HCT116 (cell line): ENCODE measurements around the gene SH3YL1. TPM values are rescaled to one million over a fixed set of nuclear protein-coding genes. Genes with fewer than 3 reads are reported as not detected.

Experiments used
- ATAC-seq: fragments of 200-7000 bp; cut with Tn5 transposase; 2 replicates; pipeline ENCODE4 v1.9.1; 2020; ENCODE audit warnings: mild to moderate bottlenecking, moderate library complexity
- BruUV-seq: library from RNA; stranded (reverse); fragments of 400-500 nt; replicated peaks from 2 replicates; lab custom pipeline; 2021; lab: Mats Ljungman, UMichigan
- CTCF ChIA-PET: fragments of 300-600 bp; sonication (Branson Sonifier 250); formaldehyde crosslinking; loops from one replicate; lab custom pipeline; 2021; ENCODE audit warnings: antibody characterized with exemption; lab: Charles Lee
- POLR2A ChIA-PET: fragments of 300-600, 350-600 bp; sonication (Branson Sonifier 250); formaldehyde crosslinking; loops from one replicate; lab custom pipeline; 2021; ENCODE audit warnings: antibody characterized with exemption; lab: Charles Lee
- RAD21 ChIA-PET, 2 experiments: fragments of 300-600 bp; sonication (Branson Sonifier 250); formaldehyde crosslinking; loops; one replicate each; lab custom pipeline; 2023; ENCODE audit warnings: low total read pairs in 2 of 2; ENCODE audit not compliant: uncharacterized antibody in 2 of 2, unreplicated experiment in 2 of 2, low non-redundant PET in 1 of 2; lab: Charles Lee
- DNase-seq: peaks from one replicate; pipeline ENCODE4 v3.0.0-alpha.2; 2010; ENCODE audit warnings: low read depth, low spot score
- H2AFZ ChIP-seq: fragments of 200-600 bp; shearing (Covaris generic), sonication (generic); 2 replicates; pipeline ENCODE4 v1.6.1; 2017; ENCODE audit warnings: low read depth, mixed run types, mixed read lengths, antibody characterized with exemption, low read length; ENCODE audit not compliant: poor library complexity, severe bottlenecking
- H3K27ac ChIP-seq: 2 replicates; pipeline ENCODE4 v1.5.1; 2012; ENCODE audit warnings: low read depth, low read length
- H3K27me3 ChIP-seq: fragments of 200-600 bp; sonication (generic); 2 replicates; pipeline ENCODE4 v1.6.1; 2016; ENCODE audit warnings: mixed run types, low read length, mixed read lengths; ENCODE audit not compliant: insufficient read depth
- H3K36me3 ChIP-seq, 2 experiments: fragments of 200-500 bp in 1 of 2; fragments of 200-600 bp in 1 of 2; sonication (Bioruptor generic) in 1 of 2; sonication (generic) in 1 of 2; 2 replicates each; pipeline versions ENCODE4 v1.5.1 to v1.6.1; 2014 to 2016; ENCODE audit warnings: low read length in 2 of 2, inconsistent platforms in 1 of 2, mixed read lengths in 1 of 2, mixed run types in 1 of 2; ENCODE audit not compliant: insufficient read depth in 2 of 2, control insufficient read depth in 1 of 2
- H3K4me1 ChIP-seq, 2 experiments: fragments of 200-600 bp in 1 of 2; sonication (generic) in 1 of 2; 2 replicates each; pipeline versions ENCODE4 v1.5.1 to v1.6.1; 2012 to 2017; ENCODE audit warnings: low read length in 2 of 2, inconsistent platforms in 1 of 2, mild to moderate bottlenecking in 1 of 2, mixed read lengths in 1 of 2, mixed run types in 1 of 2, moderate library complexity in 1 of 2; ENCODE audit not compliant: insufficient read depth in 2 of 2, control insufficient read depth in 1 of 2
- H3K4me2 ChIP-seq: fragments of 200-600 bp; sonication (generic); 2 replicates; pipeline ENCODE4 v1.6.1; 2017; ENCODE audit warnings: mixed run types, low read length, mixed read lengths
- H3K4me3 ChIP-seq, 2 experiments: fragments of 200-600 bp in 1 of 2; sonication (generic) in 1 of 2; replicated peaks in 1 of 2; 2 replicates each; pipeline ENCODE4 v1.5.1; 2011 to 2016; ENCODE audit warnings: low read length in 2 of 2, control low read depth in 1 of 2, low read depth in 1 of 2, mild to moderate bottlenecking in 1 of 2, mixed read lengths in 1 of 2, mixed run types in 1 of 2
- H3K79me2 ChIP-seq: fragments of 200-600 bp; sonication (generic); 2 replicates; pipeline ENCODE4 v1.6.1; 2017; ENCODE audit warnings: mild to moderate bottlenecking, mixed run types, low read length, moderate library complexity, mixed read lengths; ENCODE audit not compliant: insufficient read depth
- H3K9ac ChIP-seq: fragments of 200-600 bp; sonication (generic); 2 replicates; pipeline ENCODE4 v1.6.1; 2016; ENCODE audit warnings: low read length, mixed read lengths
- H3K9me2 ChIP-seq: fragments of 200-600 bp; sonication (generic), shearing (Covaris generic); 2 replicates; pipeline ENCODE4 v1.6.1; 2017; ENCODE audit warnings: mixed run types, mild to moderate bottlenecking, moderate library complexity; ENCODE audit not compliant: insufficient read depth
- H3K9me3 ChIP-seq, 2 experiments: fragments of 200-500 bp in 1 of 2; fragments of 200-600 bp in 1 of 2; sonication (Bioruptor generic) in 1 of 2; sonication (generic) in 1 of 2; 2 replicates each; pipeline ENCODE4 v1.6.1; 2014 to 2017; ENCODE audit warnings: low read length in 2 of 2, mixed read lengths in 2 of 2, inconsistent platforms in 1 of 2, low read depth in 1 of 2, mild to moderate bottlenecking in 1 of 2, mixed run types in 1 of 2, moderate library complexity in 1 of 2; ENCODE audit not compliant: control insufficient read depth in 1 of 2, insufficient read depth in 1 of 2
- H4K20me1 ChIP-seq: fragments of 200-600 bp; sonication (generic), shearing (Covaris generic); 2 replicates; pipeline ENCODE4 v1.6.1; 2017; ENCODE audit warnings: mixed run types, mild to moderate bottlenecking, moderate library complexity; ENCODE audit not compliant: insufficient read depth
- ATF3 ChIP-seq: IDR thresholded peaks from 2 replicates; pipeline ENCODE4 v1.6.1; 2012
- CBX3 ChIP-seq: IDR thresholded peaks from 2 replicates; pipeline ENCODE4 v1.6.1; 2012; ENCODE audit warnings: low read depth
- EZH2phosphoT487 ChIP-seq: fragments of 200-600 bp; IDR thresholded peaks from 2 replicates; pipeline ENCODE4 v1.6.1; 2018; ENCODE audit warnings: antibody characterized with exemption, borderline replicate concordance
- REST ChIP-seq: IDR thresholded peaks from 2 replicates; pipeline ENCODE4 v1.6.1; 2012; ENCODE audit warnings: low read depth
- SRF ChIP-seq: IDR thresholded peaks from 2 replicates; pipeline ENCODE4 v1.6.1; 2012; ENCODE audit warnings: low read depth
- TCF7L2 ChIP-seq: IDR thresholded peaks from 2 replicates; pipeline ENCODE4 v1.7.0; 2011; ENCODE audit warnings: borderline replicate concordance, inconsistent platforms; ENCODE audit not compliant: insufficient read depth, insufficient read length; ENCODE audit errors: extremely low read depth
- ZNF274 ChIP-seq: fragments of 200-500 bp; sonication (Bioruptor generic); IDR thresholded peaks from 2 replicates; pipeline ENCODE4 v1.6.1; 2014; ENCODE audit warnings: mild to moderate bottlenecking, low read depth, low read length, inconsistent platforms
- intact Hi-C: fragments of 100-400 bp; cut with micrococcal nuclease; formaldehyde crosslinking; loops from 2 replicates; pipeline ENCODE4 v1.10.0; 2022
- total RNA-seq: library from RNA; stranded (reverse); gene quantifications from one replicate; pipeline ENCODE4 v1.2.1, GENCODE V29; 2021; ENCODE audit not compliant: unreplicated experiment

The SH3YL1 gene
- total RNA-seq, 1 experiment from 2014 or later, result 32.8 TPM

GRCh38 chr2:254241-254640 is 9.6 kb downstream of the SH3YL1 start:
- Histone ChIP-seq H3K27ac (no peak overlapping the region), H3K79me2 (no peaks in the 10 kb centered on the region), H3K9me2 (no peaks in the 10 kb centered on the region), H3K9me3 (peaks cover 8 to 14% of the 10 kb centered on the region in 2 experiments; a peak in 3 of 4 replicates), H3K36me3 (no peaks in the 10 kb centered on the region), H3K4me1 (no peaks in the 10 kb centered on the region), H3K4me2 (no peak overlapping the region), H2AFZ (no peak overlapping the region), H3K4me3 (no peak overlapping the region), H3K9ac (no peak overlapping the region), H4K20me1 (no peaks in the 10 kb centered on the region), H3K27me3 (no peaks in the 10 kb centered on the region)
- ChIA-PET CTCF (no interaction called here), POLR2A (no interaction called here), RAD21 (no interaction called here)
- no TSS peak for BruUV-seq
- DNase-seq (no peak), ATAC-seq (no peak)
- TF ChIP-seq SRF, result no peak
- TF ChIP-seq CBX3, result no peak
- no peak for TF ChIP-seq TCF7L2
- no peak for TF ChIP-seq EZH2phosphoT487
- no peak for TF ChIP-seq REST
- TF ChIP-seq ZNF274, result no peak
- no peak for TF ChIP-seq ATF3
- intact Hi-C loops, result no loop called here
